HepG2 (cell line): Measurements from ENCODE around the gene HSD17B11.

ENCODE experiments used
- POLR2AphosphoS2 ChIP-seq: IDR thresholded peaks from 2 replicates; pipeline ENCODE4 v1.6.1; 2011; ENCODE audit warnings: low read depth, low read length, improper control_type of control experiment
- POLR2AphosphoS5 ChIP-seq: IDR thresholded peaks from 2 replicates; pipeline ENCODE4 v1.6.1; 2012; ENCODE audit warnings: low read depth, low read length
- RAD21 ChIP-seq: fragments of 450-650 bp; formaldehyde crosslinking; IDR thresholded peaks from 2 replicates; pipeline ENCODE4 v1.5.0; 2020; ENCODE audit warnings: mild to moderate bottlenecking
- SP1 ChIP-seq, 2 experiments: fragments of 450-650 bp in 1 of 2; sonication (generic) in 1 of 2; formaldehyde crosslinking in 1 of 2; IDR thresholded peaks; 2 replicates each; pipeline versions ENCODE4 v1.4.0 to v1.6.1; 2016 to 2020; ENCODE audit warnings: missing genetic modification reagents in 1 of 2
- TAF1 ChIP-seq: sonication (generic); formaldehyde crosslinking; IDR thresholded peaks from 2 replicates; pipeline ENCODE4 v1.4.0; 2020; ENCODE audit warnings: missing genetic modification reagents
- TARDBP ChIP-seq: sonication (generic); formaldehyde crosslinking; IDR thresholded peaks from 2 replicates; pipeline ENCODE4 v1.8.0; 2022; ENCODE audit warnings: mild to moderate bottlenecking, missing genetic modification reagents
- TRIM24 ChIP-seq: sonication (generic); formaldehyde crosslinking; IDR thresholded peaks from 2 replicates; pipeline ENCODE4 v1.8.0; 2022; ENCODE audit warnings: mild to moderate bottlenecking, missing genetic modification reagents
- ZNF260 ChIP-seq: sonication (generic); formaldehyde crosslinking; IDR thresholded peaks from 2 replicates; pipeline ENCODE4 v1.4.0; 2020; ENCODE audit warnings: missing genetic modification reagents, low read depth, mild to moderate bottlenecking, borderline replicate concordance
- ZNF570 ChIP-seq: sonication (generic); formaldehyde crosslinking; IDR thresholded peaks from 2 replicates; pipeline ENCODE4 v1.4.0; 2020; ENCODE audit warnings: mild to moderate bottlenecking, missing genetic modification reagents, borderline replicate concordance
- ZNF598 ChIP-seq: sonication (generic); formaldehyde crosslinking; IDR thresholded peaks from 2 replicates; pipeline ENCODE4 v1.5.1; 2020; ENCODE audit warnings: mild to moderate bottlenecking, missing genetic modification reagents, borderline replicate concordance
- ZSCAN5A ChIP-seq: sonication (generic); formaldehyde crosslinking; IDR thresholded peaks from 2 replicates; pipeline ENCODE4 v1.8.0; 2022; ENCODE audit warnings: mild to moderate bottlenecking, missing genetic modification reagents, borderline replicate concordance
- TF ChIP-seq, protein P1 (sequence below): IDR thresholded peaks from 2 replicates; pipeline ENCODE4 v1.6.1; 2012; ENCODE audit warnings: inconsistent platforms

DNA sequence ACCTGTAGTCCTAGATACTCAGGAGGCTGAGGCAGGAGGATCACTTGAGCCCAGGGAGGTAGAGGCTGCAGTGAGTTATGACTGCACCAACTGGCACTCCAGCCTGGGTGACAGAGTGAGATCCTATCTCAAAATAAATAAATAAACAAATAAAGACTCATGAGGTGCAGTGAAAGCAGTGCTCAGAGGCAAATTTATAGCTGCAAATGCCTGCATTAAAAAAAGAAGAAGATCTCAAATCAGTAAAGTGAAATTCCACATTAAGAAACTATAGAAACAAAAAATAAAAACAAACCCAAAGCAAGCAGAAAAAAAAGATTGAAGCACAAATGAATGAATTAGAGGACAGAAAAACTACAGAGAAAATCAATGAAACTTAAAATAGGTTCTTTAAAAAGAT lies 45.8 kb downstream of the HSD17B11 start:
- no peak for TF ChIP-seq TAF1 (CRISPR knock-in tag)
- no peak for TF ChIP-seq TARDBP (CRISPR knock-in tag)
- TF ChIP-seq, protein P1, sequence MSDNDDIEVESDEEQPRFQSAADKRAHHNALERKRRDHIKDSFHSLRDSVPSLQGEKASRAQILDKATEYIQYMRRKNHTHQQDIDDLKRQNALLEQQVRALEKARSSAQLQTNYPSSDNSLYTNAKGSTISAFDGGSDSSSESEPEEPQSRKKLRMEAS, result no peak
- no peak for TF ChIP-seq ZSCAN5A
- no peak for TF ChIP-seq POLR2AphosphoS2
- TF ChIP-seq TRIM24 (CRISPR knock-in tag), result no peak
- no peak for TF ChIP-seq RAD21 (CRISPR knock-in tag)
- no peak for TF ChIP-seq ZNF260 (CRISPR knock-in tag)
- no peak for TF ChIP-seq SP1 (IDR thresholded peaks at IDR 0.05)
- no peak for TF ChIP-seq SP1 (CRISPR knock-in tag; IDR thresholded peaks at IDR 0.05)
- TF ChIP-seq ZNF570 (CRISPR knock-in tag), result no peak
- TF ChIP-seq POLR2AphosphoS5, result no peak
- no peak for TF ChIP-seq ZNF598 (CRISPR knock-in tag)
